Right lobe of liver (tissue), 6 donors: ENCODE data around the gene ZRANB3. TPM values are rescaled to one million over a fixed set of nuclear protein-coding genes. Genes with fewer than 3 reads are reported as not detected.

Source experiments
- ATAC-seq, 4 donors: fragments of 200-7000 bp; cut with Tn5 transposase; one replicate each; pipeline ENCODE4 v1.9.1; 2020; ENCODE audit warnings: mild to moderate bottlenecking in 4 of 4, moderate library complexity in 4 of 4
- DNase-seq, 3 donors: peaks; one replicate each; pipeline ENCODE4 v3.0.0-alpha.2; 2020
- H3K27ac ChIP-seq, 3 donors: fragments of 200-600 bp; one replicate each; pipeline ENCODE4 v1.8.0; 2022
- H3K27me3 ChIP-seq, 2 donors: fragments of 200-600 bp; one replicate each; pipeline ENCODE4 v1.8.0; 2022
- H3K36me3 ChIP-seq, 4 donors: fragments of 200-600 bp; sonication (generic) in 1 of 4; one replicate each; pipeline versions ENCODE4 v1.5.1 to v1.8.0; 2017 to 2022; ENCODE audit warnings: control low read depth in 1 of 4
- H3K4me1 ChIP-seq, 4 donors: fragments of 200-600 bp; sonication (generic) in 1 of 4; one replicate each; pipeline versions ENCODE4 v1.5.1 to v1.8.0; 2017 to 2022; ENCODE audit warnings: control low read depth in 1 of 4
- H3K4me3 ChIP-seq, 3 donors: fragments of 200-600 bp; one replicate each; pipeline ENCODE4 v1.8.0; 2022
- H3K9me3 ChIP-seq, 4 donors: fragments of 200-600 bp; sonication (generic) in 1 of 4; one replicate each; pipeline versions ENCODE4 v1.5.1 to v1.8.0; 2017 to 2022; ENCODE audit warnings: control low read depth in 1 of 4
- POLR2A ChIP-seq: fragments of 450-650 bp; IDR thresholded peaks from one replicate; pipeline ENCODE4 v1.6.1; 2017; ENCODE audit warnings: antibody characterized with exemption, mild to moderate bottlenecking
- WGBS: methylation state at CpG from one replicate; pipeline ENCODE4 v1.1.6; 2018; ENCODE audit warnings: low coverage, low lambda C conversion rate; ENCODE audit not compliant: insufficient coverage; ENCODE audit errors: missing lambda C conversion rate; 5-methylcytosine and 5-hydroxymethylcytosine counted together
- intact Hi-C, 2 donors: fragments of 100-400 bp; cut with DNase I; formaldehyde crosslinking; loops; one replicate each; pipeline versions ENCODE4 v1.11.2 to v1.14.1; 2022
- total RNA-seq, 6 experiments: library from RNA; depleted of rRNA in 2 of 6; stranded (reverse); fragments of >200 nt in 2 of 6; fragmentation: NEBNext Ultra II Directional in 3 of 6; extraction: Animal tissue kit (Norgen Biotek cat#: 25700) in 3 of 6; gene quantifications; one replicate each; pipeline versions ENCODE4 v1.1.0 to v1.2.4, GENCODE V29; 2016 to 2023
- TF ChIP-seq, protein P1 (sequence below), 4 donors: fragments of 200-600 bp in 3 of 4; fragments of 450-650 bp in 1 of 4; IDR thresholded peaks; one replicate each; pipeline versions ENCODE4 v1.5.1 to v1.8.0; 2016 to 2022; ENCODE audit warnings: antibody characterized with exemption in 4 of 4, mild to moderate bottlenecking in 2 of 4
- donor health status: DM: no; HTN: yes; CAD: no.
- donor health status: DM: no; HTN: no; CAD: no.
- donor health status: DM: no; HTN: no; CAD: no.
- donor health status: DM: no; HTN: yes; CAD: no.
- donor health status: DM: no; HTN: yes; CAD: no.

The ZRANB3 gene
- total RNA-seq, 6 experiments from 2014 or later = 3.3 to 5.6 (median 4.0) TPM

DNA sequence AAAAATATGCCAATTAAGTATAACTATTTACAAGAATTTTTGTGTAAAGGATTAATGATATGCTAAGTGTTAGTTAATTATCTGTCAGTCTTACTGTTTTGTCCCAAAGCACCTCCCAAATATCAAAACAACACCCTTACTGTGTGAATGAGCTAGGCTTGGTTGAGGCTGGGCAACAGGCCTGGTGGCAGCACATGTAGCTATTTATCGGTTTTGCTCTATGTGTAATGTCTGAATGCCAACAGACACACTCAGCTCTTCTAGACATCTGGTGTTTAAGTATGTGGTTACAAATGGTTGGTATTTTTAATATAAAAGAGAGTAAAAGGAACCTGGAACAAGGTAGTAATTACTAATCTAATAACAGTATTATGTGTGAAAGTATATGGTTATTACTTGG, 303.6 kb downstream of the ZRANB3 start:
- H3K9me3 ChIP-seq = no peaks in the 10 kb centered on the region
- H3K36me3 ChIP-seq = no peaks in the 10 kb centered on the region
- no peak overlapping the region for H3K27ac ChIP-seq
- 88% methylated on average over 1 of the region's 1 CpG for WGBS
- no peak for DNase-seq
- H3K4me3 ChIP-seq = no peak overlapping the region
- no peak for ATAC-seq
- no peaks in the 10 kb centered on the region for H3K27me3 ChIP-seq
- no peaks in the 10 kb centered on the region for H3K4me1 ChIP-seq
- intact Hi-C loops = no loop called here
- TF ChIP-seq POLR2A = no peak
- TF ChIP-seq, protein P1, sequence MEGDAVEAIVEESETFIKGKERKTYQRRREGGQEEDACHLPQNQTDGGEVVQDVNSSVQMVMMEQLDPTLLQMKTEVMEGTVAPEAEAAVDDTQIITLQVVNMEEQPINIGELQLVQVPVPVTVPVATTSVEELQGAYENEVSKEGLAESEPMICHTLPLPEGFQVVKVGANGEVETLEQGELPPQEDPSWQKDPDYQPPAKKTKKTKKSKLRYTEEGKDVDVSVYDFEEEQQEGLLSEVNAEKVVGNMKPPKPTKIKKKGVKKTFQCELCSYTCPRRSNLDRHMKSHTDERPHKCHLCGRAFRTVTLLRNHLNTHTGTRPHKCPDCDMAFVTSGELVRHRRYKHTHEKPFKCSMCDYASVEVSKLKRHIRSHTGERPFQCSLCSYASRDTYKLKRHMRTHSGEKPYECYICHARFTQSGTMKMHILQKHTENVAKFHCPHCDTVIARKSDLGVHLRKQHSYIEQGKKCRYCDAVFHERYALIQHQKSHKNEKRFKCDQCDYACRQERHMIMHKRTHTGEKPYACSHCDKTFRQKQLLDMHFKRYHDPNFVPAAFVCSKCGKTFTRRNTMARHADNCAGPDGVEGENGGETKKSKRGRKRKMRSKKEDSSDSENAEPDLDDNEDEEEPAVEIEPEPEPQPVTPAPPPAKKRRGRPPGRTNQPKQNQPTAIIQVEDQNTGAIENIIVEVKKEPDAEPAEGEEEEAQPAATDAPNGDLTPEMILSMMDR (IDR thresholded peaks at IDR 0.05) = no peak

DNA sequence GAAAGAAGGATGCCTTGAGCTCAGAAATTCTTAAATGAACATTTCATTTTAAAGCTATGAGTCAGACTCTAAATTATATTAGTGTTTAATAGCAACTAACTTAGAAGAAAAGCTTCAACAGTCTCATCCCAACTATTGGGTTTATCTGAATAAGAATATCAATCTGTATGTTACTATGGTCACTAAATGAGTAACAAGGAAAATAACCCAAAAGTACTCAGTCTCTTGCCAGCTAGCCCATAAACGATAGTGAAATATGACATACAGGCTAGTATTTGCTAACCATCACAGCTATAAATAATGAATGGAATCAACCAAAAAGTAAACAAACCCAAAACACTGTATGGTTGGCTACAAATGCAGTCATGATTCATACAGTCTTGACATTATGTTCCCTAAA, 304.1 kb downstream of the ZRANB3 start:
- no peaks in the 10 kb centered on the region for H3K27me3 ChIP-seq
- no peak overlapping the region for H3K4me3 ChIP-seq
- no peaks in the 10 kb centered on the region for H3K36me3 ChIP-seq
- ATAC-seq (no peak), DNase-seq (no peak)
- no peaks in the 10 kb centered on the region for H3K4me1 ChIP-seq
- 67% methylated on average over 1 of the region's 1 CpG for WGBS
- H3K9me3 ChIP-seq = no peaks in the 10 kb centered on the region
- TF ChIP-seq, protein P1 (IDR thresholded peaks at IDR 0.05) = no peak
- no peak for TF ChIP-seq POLR2A
- no peak overlapping the region for H3K27ac ChIP-seq
- intact Hi-C loops = no loop called here

DNA sequence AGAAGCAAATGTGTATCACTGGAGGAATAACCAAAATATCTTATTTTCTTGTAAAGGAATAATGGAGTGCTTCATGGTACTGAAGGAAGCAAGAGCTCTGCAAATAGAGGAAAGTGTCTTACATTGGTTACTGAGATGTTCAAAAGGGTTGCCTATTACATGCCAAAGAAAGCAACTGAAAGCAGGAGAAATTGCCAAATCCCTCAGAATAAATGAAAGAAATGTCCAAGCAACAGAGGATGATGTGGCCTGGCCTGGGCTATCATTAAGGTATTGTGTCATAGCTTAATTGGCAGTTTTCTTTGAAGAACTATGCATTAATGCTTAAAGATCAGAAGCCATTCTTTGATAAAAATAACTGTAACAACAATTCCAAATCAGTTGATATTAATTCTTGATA, 305.2 kb downstream of the ZRANB3 start:
- ATAC-seq (no peak), DNase-seq (no peak)
- Histone ChIP-seq H3K27me3 (no peaks in the 10 kb centered on the region), H3K4me3 (no peak overlapping the region), H3K9me3 (no peaks in the 10 kb centered on the region), H3K4me1 (no peaks in the 10 kb centered on the region), H3K27ac (no peak overlapping the region), H3K36me3 (no peaks in the 10 kb centered on the region)
- intact Hi-C loops = no loop called here
- TF ChIP-seq, protein P1 (IDR thresholded peaks at IDR 0.05) = no peak
- no peak for TF ChIP-seq POLR2A

DNA sequence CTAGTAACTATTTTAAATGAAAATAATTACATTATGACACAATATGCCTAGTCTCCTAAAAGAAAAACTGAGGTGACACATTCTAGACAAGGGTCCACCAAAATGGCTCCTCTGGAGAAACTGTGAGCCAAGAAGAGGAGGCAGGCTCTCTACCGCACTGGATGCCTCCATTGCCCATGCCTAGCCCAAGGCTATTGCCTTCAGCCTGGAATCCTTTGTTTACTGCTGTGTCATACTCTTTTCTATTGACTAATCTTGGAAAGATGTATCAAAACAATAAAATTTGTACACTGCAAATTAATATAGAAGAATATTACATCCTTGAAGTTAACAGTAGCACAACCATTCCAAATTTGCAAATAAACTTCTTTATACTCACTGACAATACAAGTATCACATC, 311.8 kb downstream of the ZRANB3 start:
- WGBS = 100% methylated on average over 1 of the region's 1 CpG

More for the DNA sequence above, 311.8 kb downstream of the ZRANB3 start:
- no peaks in the 10 kb centered on the region for H3K36me3 ChIP-seq
- ATAC-seq = no peak
- intact Hi-C loops = no loop called here
- no peak for TF ChIP-seq POLR2A
- TF ChIP-seq, protein P1 (IDR thresholded peaks at IDR 0.05) = no peak
- no peaks in the 10 kb centered on the region for H3K9me3 ChIP-seq
- DNase-seq = no peak
- H3K4me3 ChIP-seq = no peak overlapping the region
- no peaks in the 10 kb centered on the region for H3K4me1 ChIP-seq
- H3K27ac ChIP-seq = no peak overlapping the region
- no peaks in the 10 kb centered on the region for H3K27me3 ChIP-seq
